8988T (cell line): ENCODE measurements around the gene AOPEP.

Experiments used
- DNase-seq: peaks from one replicate; pipeline ENCODE4 v3.0.0; 2011

AOPEP gene

GRCh38 chr9:95053611-95054570 lies 327.4 kb downstream of the AOPEP start:
- DNase-seq, result no peak

- no peak for DNase-seq
These were observed 328.9 kb downstream of the AOPEP start for GRCh38 chr9:95055334-95055850.

- no peak for DNase-seq
These were observed 329.5 kb downstream of the AOPEP start for GRCh38 chr9:95055851-95056551.

- no peak for DNase-seq
These were observed 330.6 kb downstream of the AOPEP start for GRCh38 chr9:95057101-95057500.

GRCh38 chr9:95058121-95058785 lies 331.8 kb downstream of the AOPEP start:
- DNase-seq, result no peak

DNA sequence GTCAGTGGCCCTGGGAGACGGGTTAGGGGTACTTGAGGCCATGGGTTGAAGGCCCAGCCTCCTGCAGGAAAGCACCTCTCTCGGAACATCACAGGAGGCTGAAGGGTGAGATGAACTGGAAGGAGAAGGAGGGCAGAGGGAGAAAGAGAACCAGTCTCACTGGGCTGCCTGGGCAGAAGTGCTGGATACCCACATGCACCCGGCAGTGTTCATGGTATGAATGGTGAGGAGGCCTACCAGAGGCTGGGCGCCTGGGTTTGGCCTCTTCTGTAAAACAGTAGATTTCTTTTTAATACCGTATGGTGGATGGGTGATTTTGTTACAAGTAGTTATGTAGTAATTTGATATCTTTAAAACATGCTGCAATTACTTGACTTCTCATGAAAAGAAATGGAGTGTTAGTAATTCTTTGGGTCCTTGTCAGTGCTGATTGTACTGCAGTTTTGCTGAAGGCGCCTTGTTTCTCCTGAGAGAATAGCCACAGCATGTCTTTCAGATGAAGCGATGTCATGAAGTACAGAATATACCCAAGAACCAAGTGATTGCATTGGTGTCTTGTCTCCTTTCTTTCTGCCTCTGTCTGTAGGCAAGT lies 332.4 kb downstream of the AOPEP start:
- no peak for DNase-seq

DNA sequence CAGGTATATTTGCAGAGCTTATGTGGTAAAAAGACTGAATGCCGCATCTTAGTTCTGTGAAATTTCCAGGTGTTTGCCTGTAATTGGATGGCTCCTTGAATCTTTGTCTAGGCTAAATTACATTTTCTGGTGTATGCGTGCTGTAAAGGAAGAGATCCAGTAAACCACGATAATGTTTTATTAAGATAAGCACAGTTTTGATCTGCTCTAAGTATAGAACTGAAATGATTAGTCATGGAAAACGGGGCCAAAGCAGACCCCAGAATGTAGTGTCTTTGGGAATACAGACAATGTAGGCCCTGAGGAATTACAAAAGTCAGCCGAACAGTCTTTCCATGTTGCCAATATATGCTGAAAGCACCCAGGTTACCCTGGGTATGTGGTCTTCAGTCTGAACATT lies 333.7 kb downstream of the AOPEP start:
- DNase-seq, result no peak

- DNase-seq, result no peak
These were observed 334.4 kb downstream of the AOPEP start for GRCh38 chr9:95060916-95061315.

DNA sequence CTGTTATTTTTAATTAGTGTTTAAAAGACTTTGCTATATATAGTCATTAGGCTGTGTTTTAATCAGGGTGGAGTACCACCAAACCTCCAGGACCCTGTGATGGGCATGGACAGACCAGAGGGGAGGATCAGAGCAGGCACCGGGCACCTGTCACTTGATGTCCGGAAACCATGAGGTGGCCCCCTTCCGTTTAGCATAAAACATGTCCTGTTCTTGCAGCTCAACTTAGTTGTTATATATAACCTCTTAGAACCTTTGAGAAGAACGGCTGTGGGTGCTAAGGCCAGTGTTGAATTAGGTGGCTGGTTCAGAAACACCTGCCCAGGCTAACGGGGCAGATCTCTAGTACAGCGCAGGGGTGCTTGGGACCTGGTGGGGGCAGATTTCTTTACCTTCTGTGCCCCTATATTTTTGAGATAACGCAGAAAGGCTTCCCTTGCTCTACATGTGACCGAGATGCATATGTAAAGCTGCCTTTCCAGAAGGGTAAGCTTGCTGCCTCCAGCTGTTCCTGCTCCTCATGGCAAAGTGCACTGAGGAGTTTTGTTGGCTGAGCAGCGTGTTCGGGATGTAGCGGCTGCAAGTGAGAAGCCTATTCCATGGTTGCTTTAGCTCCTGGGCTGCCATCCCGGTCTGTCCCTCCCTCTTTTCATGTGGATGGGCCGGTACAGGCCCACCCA lies 335.6 kb downstream of the AOPEP start:
- no peak for DNase-seq

- DNase-seq, result no peak
These were observed 336.1 kb downstream of the AOPEP start for GRCh38 chr9:95062596-95063065.

DNA sequence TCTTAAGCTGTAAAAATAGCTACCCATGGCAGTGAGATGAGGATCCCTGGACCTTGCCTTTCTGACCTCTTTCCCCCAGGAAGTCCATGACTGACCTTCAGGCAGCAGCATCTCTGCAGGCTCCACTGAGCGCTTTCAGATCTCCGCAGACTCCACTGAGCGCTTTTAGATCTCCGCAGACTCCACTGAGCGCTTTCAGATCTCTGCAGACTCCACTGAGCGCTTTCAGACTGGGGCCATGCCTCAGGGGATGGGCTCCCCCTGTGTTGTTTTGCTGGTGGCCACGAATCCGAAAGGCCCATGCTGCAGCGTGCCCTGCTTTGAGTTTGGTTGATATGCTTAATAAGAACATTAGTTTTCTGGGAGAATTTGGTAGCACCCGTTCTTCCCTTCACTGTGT lies 336.8 kb downstream of the AOPEP start:
- DNase-seq, result no peak

DNA sequence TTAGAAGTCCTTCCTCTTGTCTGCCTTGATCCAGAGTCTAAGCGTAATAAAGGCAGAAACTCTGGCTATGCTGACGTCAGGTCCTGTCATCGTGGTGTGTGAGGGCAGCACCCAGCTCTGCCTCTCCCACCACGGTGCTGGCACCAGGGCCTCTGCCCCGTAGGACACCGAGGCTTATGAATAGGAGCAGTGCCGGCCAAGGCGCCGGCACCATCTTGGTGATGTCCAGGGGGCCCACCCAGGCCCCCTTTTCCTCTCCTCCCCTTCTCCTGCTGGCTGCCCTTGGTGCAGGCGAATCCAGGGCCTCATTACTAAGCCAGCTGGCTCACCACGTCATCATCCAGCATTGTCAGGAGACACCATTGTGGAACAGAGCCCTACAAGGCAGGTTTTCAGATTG lies 338.7 kb downstream of the AOPEP start:
- DNase-seq, result no peak

DNA sequence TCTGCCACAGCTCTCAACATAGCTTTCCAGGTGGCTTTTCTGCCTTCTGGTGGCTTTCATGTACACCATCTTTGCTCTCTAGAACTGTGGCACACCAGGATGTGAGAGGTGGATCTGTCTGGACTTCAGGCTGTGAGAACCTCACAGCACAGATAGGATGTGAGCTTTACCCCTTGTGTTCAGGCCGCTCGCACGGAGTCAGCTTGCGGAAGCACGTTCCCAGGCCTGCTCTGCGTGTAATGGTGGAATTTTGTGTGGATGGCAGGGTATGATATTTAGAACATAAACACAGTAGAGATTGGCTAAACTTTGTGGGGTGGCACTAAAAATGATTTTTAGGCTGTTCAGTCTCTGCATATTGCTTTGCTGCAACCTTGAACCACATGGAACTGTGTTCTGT lies 340.6 kb downstream of the AOPEP start:
- no peak for DNase-seq

DNA sequence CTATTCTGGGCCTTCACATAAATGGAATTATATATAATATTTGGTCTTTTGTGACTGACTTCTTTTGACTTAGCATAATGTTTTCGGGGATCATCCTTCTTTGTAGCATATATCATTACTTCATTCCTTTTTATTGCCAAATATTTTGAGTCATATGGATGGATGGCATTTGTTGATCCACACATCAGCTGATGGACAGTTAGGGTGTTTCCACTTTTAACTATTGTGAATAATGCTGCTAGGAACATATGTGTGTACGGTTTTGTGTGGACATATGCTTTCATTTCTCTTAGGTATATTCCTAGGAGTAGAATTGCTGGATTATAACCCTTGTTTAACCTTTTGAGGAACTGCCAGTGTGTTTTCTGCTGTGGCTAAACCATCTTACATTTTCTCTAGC lies 341.4 kb downstream of the AOPEP start:
- DNase-seq, result no peak

- no peak for DNase-seq
These were observed 344.1 kb downstream of the AOPEP start for GRCh38 chr9:95070549-95071021.

DNA sequence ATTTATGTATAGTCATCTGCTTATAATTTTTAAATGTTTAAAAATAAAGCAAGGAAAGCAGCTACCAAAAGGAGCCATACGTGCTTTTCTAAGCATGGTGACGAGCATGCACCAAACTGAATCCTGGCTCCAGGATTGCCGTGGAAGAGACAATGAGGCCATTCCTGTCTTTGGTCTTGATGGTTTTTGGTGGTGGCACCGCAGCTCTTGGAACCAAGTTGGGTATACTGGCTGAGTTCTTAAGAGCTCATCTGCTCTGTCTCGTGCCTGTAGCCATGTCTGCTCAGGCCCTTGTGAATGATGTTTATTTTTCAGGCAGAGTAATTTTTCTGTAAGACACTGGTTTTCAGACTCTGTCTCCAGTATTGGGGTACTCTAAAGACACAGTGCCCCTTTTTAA lies 345.0 kb downstream of the AOPEP start:
- no peak for DNase-seq

DNA sequence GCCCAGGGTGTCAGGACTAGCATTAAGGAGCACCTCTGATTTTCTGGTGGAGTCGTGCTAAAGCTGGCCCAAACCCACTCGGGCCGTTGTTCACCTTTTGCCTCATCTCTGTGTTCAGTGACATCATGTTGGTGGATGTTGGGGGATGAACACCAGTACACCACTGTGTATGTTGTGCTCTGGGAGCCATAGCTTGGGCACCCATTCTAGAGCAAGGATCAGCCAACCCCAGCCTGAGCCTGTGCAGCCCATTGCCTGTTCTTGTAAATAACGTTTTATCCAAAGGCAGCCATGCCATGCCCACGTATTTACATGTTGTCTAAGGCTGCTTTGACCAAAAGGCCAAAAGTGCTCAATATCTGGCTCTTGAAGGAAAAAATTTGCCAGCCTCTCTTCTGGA lies 345.4 kb downstream of the AOPEP start:
- DNase-seq, result no peak

GRCh38 chr9:95073042-95073607 lies 346.6 kb downstream of the AOPEP start:
- peak; percentile 66 for DNase-seq

DNA sequence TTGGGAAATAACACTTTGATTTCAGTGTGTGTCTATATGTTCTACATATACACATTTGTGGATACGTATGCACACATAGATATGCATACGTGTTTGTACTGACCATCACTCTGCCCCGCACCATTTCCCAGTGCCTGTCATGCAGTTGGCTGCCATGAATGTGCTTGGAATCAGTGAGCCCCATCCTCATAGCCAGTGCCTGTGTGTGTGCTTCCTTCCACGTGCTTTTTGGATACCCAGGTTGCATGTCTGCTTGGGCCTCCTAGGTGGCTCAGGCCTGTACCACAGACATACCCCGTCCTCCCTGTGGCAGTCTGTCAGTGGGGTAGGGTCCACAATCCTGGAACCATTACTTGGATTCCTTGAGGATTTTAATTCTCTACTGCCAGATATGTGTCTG lies 347.4 kb downstream of the AOPEP start:
- DNase-seq, result no peak

GRCh38 chr9:95074632-95075031 lies 348.1 kb downstream of the AOPEP start:
- DNase-seq, result no peak

DNA sequence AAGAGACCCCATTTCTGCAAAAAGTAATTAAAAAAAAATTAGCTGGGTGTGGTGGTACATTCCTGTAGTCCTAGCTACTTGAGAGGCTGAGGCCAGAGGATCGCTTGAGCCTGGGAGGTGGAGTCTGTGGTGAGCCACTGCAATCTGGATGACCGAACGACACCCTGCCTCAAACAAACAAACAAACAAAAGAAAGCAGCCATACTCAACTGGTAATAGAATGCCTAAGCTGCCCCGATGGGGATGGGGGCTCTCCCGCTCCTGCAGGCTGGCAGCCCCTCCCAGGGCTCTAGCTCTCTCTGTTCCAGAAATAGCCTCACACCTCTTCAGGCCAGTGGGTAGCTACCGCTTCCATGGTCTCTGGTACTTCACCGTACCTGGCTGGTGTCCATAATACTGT lies 349.2 kb downstream of the AOPEP start:
- DNase-seq, result no peak

DNA sequence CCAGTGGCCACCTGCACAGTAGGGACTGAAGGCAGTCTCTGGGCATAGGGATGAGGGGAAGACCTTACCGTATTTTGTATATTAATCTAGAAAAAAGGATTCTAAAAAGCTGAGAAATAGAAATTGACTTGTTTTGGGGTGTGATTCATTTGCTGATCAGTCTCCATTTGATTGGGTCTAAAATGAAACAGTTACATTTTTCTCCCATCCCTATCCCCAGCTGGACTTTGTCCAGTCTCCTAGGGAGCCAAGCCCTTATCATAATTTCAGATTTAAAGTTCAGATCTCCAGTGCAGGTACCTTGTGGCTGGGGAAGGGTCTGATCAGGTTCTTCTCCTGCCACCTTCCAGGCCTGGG lies 350.2 kb downstream of the AOPEP start:
- DNase-seq, result no peak
